HEK293T (cell line): ENCODE data around the gene TWSG1.
"Not testable (repeated sequence)": the region's sequence is repeated elsewhere in the genome, so short reads cannot be mapped to it uniquely, and the experiment has no call there.

Experiments
- CTCF ChIA-PET: fragments of 350-600 bp; formaldehyde crosslinking; extraction: SDS; loops from one replicate; lab custom pipeline; 2021; ENCODE audit warnings: antibody characterized with exemption, inconsistent platforms; lab: Yijun Ruan, JAX
- POLR2A ChIA-PET: fragments of 350-600 bp; formaldehyde crosslinking; extraction: SDS; loops from one replicate; lab custom pipeline; 2020; ENCODE audit warnings: antibody characterized with exemption, inconsistent platforms; lab: Yijun Ruan, JAX
- DNase-seq: peaks from one replicate; pipeline ENCODE4 v3.0.0; 2012; ENCODE audit warnings: mixed read lengths; ENCODE audit errors: extremely low spot score
- ARNT ChIP-seq: fragments of 450-650 bp; IDR thresholded peaks from 2 replicates; pipeline ENCODE4 v1.6.1; 2017; ENCODE audit warnings: mild to moderate bottlenecking
- BHLHE40 ChIP-seq: fragments of 450-650 bp; IDR thresholded peaks from 2 replicates; pipeline ENCODE4 v1.6.1; 2016; ENCODE audit warnings: mild to moderate bottlenecking, moderate library complexity, borderline replicate concordance
- CTBP1 ChIP-seq: fragments of 450-650 bp; IDR thresholded peaks from 2 replicates; pipeline ENCODE4 v1.6.1; 2016; ENCODE audit warnings: borderline replicate concordance
- ELF4 ChIP-seq: fragments of 450-650 bp; IDR thresholded peaks from 2 replicates; pipeline ENCODE4 v1.6.1; 2017; ENCODE audit warnings: antibody characterized with exemption
- FOXA1 ChIP-seq: fragments of 450-650 bp; IDR thresholded peaks from 2 replicates; pipeline ENCODE4 v1.6.1; 2016; ENCODE audit warnings: mild to moderate bottlenecking
- FOXK2 ChIP-seq: fragments of 450-650 bp; IDR thresholded peaks from 2 replicates; pipeline ENCODE4 v1.6.1; 2016; ENCODE audit warnings: mild to moderate bottlenecking
- FOXM1 ChIP-seq: fragments of 450-650 bp; IDR thresholded peaks from 2 replicates; pipeline ENCODE4 v1.6.1; 2017; ENCODE audit warnings: mild to moderate bottlenecking, borderline replicate concordance
- HDGF ChIP-seq: fragments of 450-650 bp; IDR thresholded peaks from 2 replicates; pipeline ENCODE4 v1.6.1; 2017; ENCODE audit warnings: antibody characterized with exemption, borderline replicate concordance
- L3MBTL2 ChIP-seq: fragments of 450-650 bp; conservative IDR thresholded peaks from 2 replicates; pipeline ENCODE4 v1.6.1; 2016; ENCODE audit warnings: mild to moderate bottlenecking
- LEF1 ChIP-seq: fragments of 450-650 bp; IDR thresholded peaks from 2 replicates; pipeline ENCODE4 v1.6.1; 2017; ENCODE audit warnings: mild to moderate bottlenecking, borderline replicate concordance
- NFRKB ChIP-seq: fragments of 450-650 bp; IDR thresholded peaks from 2 replicates; pipeline ENCODE4 v1.6.1; 2016; ENCODE audit warnings: mild to moderate bottlenecking, moderate library complexity
- SP1 ChIP-seq: fragments of 450-650 bp; IDR thresholded peaks from 2 replicates; pipeline ENCODE4 v1.6.1; 2017
- SUZ12 ChIP-seq: fragments of 450-650 bp; IDR thresholded peaks from 2 replicates; pipeline ENCODE4 v1.6.1; 2016; ENCODE audit warnings: mild to moderate bottlenecking
- TARDBP ChIP-seq: fragments of 450-650 bp; IDR thresholded peaks from 2 replicates; pipeline ENCODE4 v1.6.1; 2016
- ZNF384 ChIP-seq: fragments of 450-650 bp; IDR thresholded peaks from 2 replicates; pipeline ENCODE4 v1.6.1; 2016
- TF ChIP-seq, protein P1 (sequence below): fragments of 450-650 bp; IDR thresholded peaks from 2 replicates; pipeline ENCODE4 v1.6.1; 2016

The TWSG1 gene

DNA sequence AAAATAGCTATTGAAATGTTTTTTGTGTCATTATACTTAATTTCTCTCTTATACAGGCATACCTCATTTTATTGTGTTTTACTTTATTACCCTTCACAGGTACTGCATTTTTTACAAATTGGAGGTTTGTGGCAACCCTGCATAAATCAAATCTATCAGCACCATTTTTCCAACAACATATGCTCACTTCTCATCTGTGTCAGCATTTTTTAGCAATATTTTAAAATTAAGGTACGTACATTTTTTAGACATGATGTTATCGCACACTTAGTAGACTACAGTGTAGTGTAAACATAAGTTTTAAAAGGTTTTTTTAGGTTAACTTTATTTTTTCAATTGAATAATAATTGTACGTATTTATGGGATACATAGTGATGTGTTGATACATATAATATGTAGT is 110.0 kb downstream of the TWSG1 start:
- POLR2A ChIA-PET, result no interaction called here
- CTCF ChIA-PET, result interaction anchor here (0.5 to 0.7 kb wide), 2 partner anchors 15 to 58 kb away, joined by 3 to 4 read pairs; no protein-coding TSS in a partner anchor
- no peak for DNase-seq
- TF ChIP-seq LEF1, result no peak
- TF ChIP-seq NFRKB, result no peak
- no peak for TF ChIP-seq L3MBTL2
- no peak for TF ChIP-seq TARDBP
- TF ChIP-seq FOXA1, result no peak
- no peak for TF ChIP-seq ZNF384
- no peak for TF ChIP-seq CTBP1
- TF ChIP-seq ELF4, result no peak
- TF ChIP-seq, protein P1, sequence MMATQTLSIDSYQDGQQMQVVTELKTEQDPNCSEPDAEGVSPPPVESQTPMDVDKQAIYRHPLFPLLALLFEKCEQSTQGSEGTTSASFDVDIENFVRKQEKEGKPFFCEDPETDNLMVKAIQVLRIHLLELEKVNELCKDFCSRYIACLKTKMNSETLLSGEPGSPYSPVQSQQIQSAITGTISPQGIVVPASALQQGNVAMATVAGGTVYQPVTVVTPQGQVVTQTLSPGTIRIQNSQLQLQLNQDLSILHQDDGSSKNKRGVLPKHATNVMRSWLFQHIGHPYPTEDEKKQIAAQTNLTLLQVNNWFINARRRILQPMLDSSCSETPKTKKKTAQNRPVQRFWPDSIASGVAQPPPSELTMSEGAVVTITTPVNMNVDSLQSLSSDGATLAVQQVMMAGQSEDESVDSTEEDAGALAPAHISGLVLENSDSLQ, result no peak
- TF ChIP-seq HDGF, result no peak
- no peak for TF ChIP-seq SUZ12
- no peak for TF ChIP-seq ARNT
- TF ChIP-seq FOXM1, result no peak

DNA sequence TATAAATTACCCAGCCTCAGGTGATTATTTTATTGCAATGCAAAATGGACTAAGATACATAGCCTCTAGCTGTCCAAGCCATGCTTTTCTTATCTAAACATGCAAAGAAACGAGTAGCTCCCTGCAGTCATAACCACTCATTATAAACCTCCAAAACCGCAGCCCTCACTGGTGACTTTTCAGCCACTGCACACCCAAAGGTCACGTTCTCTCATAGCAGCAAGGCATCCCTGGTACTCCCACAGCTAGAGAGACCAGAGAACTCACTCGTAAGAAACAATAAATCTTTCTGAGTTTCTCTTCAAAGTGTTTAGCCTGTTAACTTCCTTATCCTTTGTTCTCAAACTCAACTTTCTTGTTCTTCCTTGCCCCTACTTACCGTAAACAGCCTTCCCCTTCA is 112.3 kb downstream of the TWSG1 start:
- ChIA-PET POLR2A (no interaction called here), CTCF (no interaction called here)
- DNase-seq, result no peak
- TF ChIP-seq, protein P1, result no peak
- no peak for TF ChIP-seq LEF1
- no peak for TF ChIP-seq ZNF384
- TF ChIP-seq FOXM1, result no peak
- no peak for TF ChIP-seq FOXA1
- no peak for TF ChIP-seq ARNT
- no peak for TF ChIP-seq HDGF
- no peak for TF ChIP-seq BHLHE40
- no peak for TF ChIP-seq SUZ12
- TF ChIP-seq CTBP1, result no peak

DNA sequence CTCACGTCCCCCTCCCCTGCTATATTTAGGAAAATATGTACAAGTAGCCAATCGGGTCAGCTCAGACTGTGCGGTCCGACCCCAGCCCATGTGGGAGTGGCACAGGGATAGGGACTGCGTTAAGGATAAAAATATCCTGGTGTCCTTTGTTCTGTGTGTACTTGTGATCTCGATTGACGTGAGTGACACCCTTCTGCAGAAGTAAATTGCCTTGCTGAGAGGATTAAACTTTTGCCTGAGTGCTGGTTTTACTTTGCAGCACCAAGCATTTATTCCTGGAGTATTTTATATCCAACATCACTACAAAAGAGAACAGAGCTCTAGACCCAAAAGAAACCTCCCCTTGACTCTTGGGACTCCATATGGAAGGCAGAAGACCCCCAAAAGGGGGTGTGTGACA is 112.8 kb downstream of the TWSG1 start:
- TF ChIP-seq FOXK2 (no peak), NFRKB (no peak), FOXA1 (no peak), FOXM1 (no peak), ZNF384 (no peak), BHLHE40 (no peak), LEF1 (no peak), ARNT (no peak), SP1 (no peak), ELF4 (no peak), CTBP1 (no peak), SUZ12 (no peak), TARDBP (no peak), L3MBTL2 (no peak), HDGF (no peak)
- TF ChIP-seq, protein P1, result no peak
- ChIA-PET CTCF (no interaction called here), POLR2A (no interaction called here)
- no peak for DNase-seq

DNA sequence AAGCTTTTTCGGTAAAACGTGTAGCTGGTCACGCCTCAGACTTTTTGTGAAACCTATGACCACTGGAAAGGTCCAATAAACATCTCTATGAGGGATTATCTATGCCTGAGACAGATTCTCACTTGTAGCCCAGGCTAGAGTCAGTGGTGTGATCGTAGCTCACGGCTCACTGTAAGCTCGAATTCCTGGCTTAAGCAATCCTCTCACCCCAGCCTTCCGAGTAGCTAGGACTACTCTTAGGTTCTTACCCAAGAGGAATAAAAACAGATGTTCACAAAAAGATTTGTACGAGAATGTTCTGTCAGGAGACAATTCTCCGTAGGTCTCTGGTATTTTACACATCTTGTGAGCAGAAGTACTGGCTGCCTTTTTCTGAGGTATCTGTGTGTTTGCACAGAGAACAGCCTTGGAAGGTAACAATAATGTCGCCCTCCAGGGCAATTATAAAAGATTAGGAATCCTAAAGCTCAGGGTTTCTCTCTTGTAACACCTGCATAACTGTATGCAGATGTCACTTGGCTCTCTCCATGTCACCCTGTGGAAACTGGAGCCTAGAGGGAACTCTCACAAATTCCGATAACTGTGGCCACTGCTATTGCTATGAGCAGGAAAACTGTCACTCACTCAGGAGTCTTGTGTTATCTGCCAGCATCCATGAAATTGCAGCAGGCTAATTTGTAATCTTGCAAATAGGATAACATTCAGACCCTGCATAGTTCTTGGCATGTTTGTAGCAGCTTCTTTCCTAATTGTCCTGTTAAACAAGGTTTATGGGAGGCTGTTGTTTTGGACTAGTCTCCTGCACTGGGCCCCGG is 115.2 kb downstream of the TWSG1 start:
- ChIA-PET POLR2A (no interaction called here), CTCF (no interaction called here)
- TF ChIP-seq FOXK2 (no peak), SP1 (no peak), ARNT (no peak), ZNF384 (no peak), LEF1 (no peak), CTBP1 (no peak), HDGF (no peak), TARDBP (no peak), L3MBTL2 (no peak), BHLHE40 (no peak), NFRKB (no peak), FOXM1 (no peak), FOXA1 (no peak), SUZ12 (no peak), ELF4 (no peak)
- TF ChIP-seq, protein P1, result no peak
- no peak for DNase-seq

DNA sequence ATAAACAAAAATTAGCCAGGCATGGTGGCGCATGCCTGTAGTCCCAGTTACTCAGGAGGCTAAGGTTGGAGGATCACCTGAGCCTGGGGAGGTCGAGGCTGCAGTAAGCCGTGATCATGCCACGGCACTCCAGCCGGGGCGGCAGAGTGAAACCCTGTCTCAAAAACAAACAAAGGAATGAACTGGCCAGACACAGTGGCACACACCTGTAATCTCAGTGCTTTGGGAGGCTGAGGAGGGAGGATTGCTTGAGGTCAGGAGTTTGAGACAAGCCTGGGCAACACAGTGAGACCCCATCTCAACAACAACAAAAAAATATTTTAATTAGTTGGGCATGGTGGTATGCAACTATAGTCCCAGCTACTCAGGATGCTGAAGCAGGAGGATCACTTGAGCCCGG is 116.3 kb downstream of the TWSG1 start:
- CTCF ChIA-PET, DNase-seq, POLR2A ChIA-PET: not testable (repeated sequence)
